T-cell (primary cell): ENCODE data around the gene ANKRD40. TPM values are rescaled to one million over a fixed set of nuclear protein-coding genes. Genes with fewer than 3 reads are reported as not detected.

Source experiments
- ATAC-seq, 4 experiments: fragments of 200-7000 bp in 3 of 4; fragments of 150-1000 bp in 1 of 4; cut with Tn5 transposase; replicated peaks in 1 of 4; 1 replicate in 3 of 4; 2 replicates in 1 of 4; pipeline ENCODE4 v1.10.0; 2021; ENCODE audit warnings: moderate library complexity in 3 of 4, mild to moderate bottlenecking in 2 of 4, moderate number of reproducible peaks in 1 of 4
- CTCF ChIA-PET, 2 donors: fragments of 300-600 bp; sonication (Branson Sonifier 250); formaldehyde crosslinking; loops; one replicate each; lab custom pipeline; 2022; ENCODE audit warnings: antibody characterized with exemption in 2 of 2; lab: Charles Lee
- POLR2A ChIA-PET, 2 donors: fragments of 300-600 bp; sonication (Branson Sonifier 250); formaldehyde crosslinking; loops; one replicate each; lab custom pipeline; 2022; ENCODE audit warnings: antibody characterized with exemption in 2 of 2; lab: Charles Lee
- DNase-seq, 35 experiments: peaks; one replicate each; pipeline versions ENCODE4 v3.0.0 to v3.0.0-alpha.2; 2013 to 2023
- H3K27ac ChIP-seq: one replicate; pipeline ENCODE4 v1.5.1; 2013; ENCODE audit warnings: low read length
- H3K27me3 ChIP-seq, 2 experiments: replicated peaks in 1 of 2; 1 replicate in 1 of 2; 2 replicates in 1 of 2; pipeline versions ENCODE4 v1.6.1 to v1.7.0; 2013; ENCODE audit warnings: low read length in 1 of 2, mixed read lengths in 1 of 2; ENCODE audit not compliant: control insufficient read depth in 2 of 2, insufficient read depth in 2 of 2; ENCODE audit errors: extremely low read depth in 1 of 2
- H3K36me3 ChIP-seq, 2 donors: 1 replicate in 1 of 2; 2 replicates in 1 of 2; pipeline versions ENCODE4 v1.6.1 to v1.7.0; 2013; ENCODE audit warnings: low read length in 1 of 2; ENCODE audit not compliant: control insufficient read depth in 2 of 2, insufficient read depth in 1 of 2; ENCODE audit errors: extremely low read depth in 1 of 2
- H3K4me1 ChIP-seq, 2 experiments: 1 replicate in 1 of 2; 2 replicates in 1 of 2; pipeline versions ENCODE4 v1.6.1 to v1.7.0; 2013; ENCODE audit warnings: low read length in 2 of 2, mixed read lengths in 1 of 2; ENCODE audit not compliant: insufficient read depth in 2 of 2, control insufficient read depth in 1 of 2; ENCODE audit errors: extremely low read depth in 1 of 2
- H3K4me3 ChIP-seq, 2 donors: 1 replicate in 1 of 2; 2 replicates in 1 of 2; pipeline versions ENCODE4 v1.5.1 to v1.7.0; 2013; ENCODE audit warnings: mild to moderate bottlenecking in 2 of 2, low read length in 1 of 2, moderate library complexity in 1 of 2; ENCODE audit not compliant: control insufficient read depth in 1 of 2; ENCODE audit errors: extremely low read depth in 1 of 2
- H3K9me3 ChIP-seq: 2 replicates; pipeline ENCODE4 v1.7.0; 2013
- H3K27ac Mint-ChIP-seq, 2 donors: one replicate each; pipeline ENCODE4 v1.8.0; 2020 to 2021; ENCODE audit warnings: mild to moderate bottlenecking in 2 of 2, mixed read lengths in 2 of 2
- H3K27me3 Mint-ChIP-seq, 2 donors: one replicate each; pipeline ENCODE4 v1.8.0; 2021 to 2022; ENCODE audit warnings: mixed read lengths in 2 of 2
- H3K36me3 Mint-ChIP-seq: one replicate; pipeline ENCODE4 v1.8.0; 2021; ENCODE audit warnings: mixed read lengths
- H3K4me1 Mint-ChIP-seq, 3 donors: one replicate each; pipeline ENCODE4 v1.8.0; 2020 to 2022; ENCODE audit warnings: mixed read lengths in 3 of 3, mild to moderate bottlenecking in 1 of 3
- H3K4me3 Mint-ChIP-seq, 3 donors: one replicate each; pipeline ENCODE4 v1.8.0; 2020 to 2022; ENCODE audit warnings: mild to moderate bottlenecking in 3 of 3, mixed read lengths in 3 of 3, moderate library complexity in 3 of 3
- H3K9me3 Mint-ChIP-seq, 3 donors: one replicate each; pipeline ENCODE4 v1.8.0; 2020 to 2022; ENCODE audit warnings: mixed read lengths in 3 of 3
- WGBS: methylation state at CpG from one replicate; pipeline ENCODE4 v1.1.5; 2013; ENCODE audit warnings: missing lambda C conversion rate; ENCODE audit not compliant: insufficient coverage; 5-methylcytosine and 5-hydroxymethylcytosine counted together
- total RNA-seq, 35 experiments: library from RNA in 6 of 35; stranded (reverse) in 6 of 35; fragments of 120-200 nt in 1 of 35; gene quantifications; one replicate each; pipeline versions ENCODE4 v1.2.1 to v1.2.4 and lab custom pipeline; 2013 to 2026

Gene ANKRD40
- total RNA-seq, 5 donors from 2014 or later (not counting 1 experiment from before 2014, with no cell fraction given) = 30.3 to 37.6 (median 34.5) TPM

DNA sequence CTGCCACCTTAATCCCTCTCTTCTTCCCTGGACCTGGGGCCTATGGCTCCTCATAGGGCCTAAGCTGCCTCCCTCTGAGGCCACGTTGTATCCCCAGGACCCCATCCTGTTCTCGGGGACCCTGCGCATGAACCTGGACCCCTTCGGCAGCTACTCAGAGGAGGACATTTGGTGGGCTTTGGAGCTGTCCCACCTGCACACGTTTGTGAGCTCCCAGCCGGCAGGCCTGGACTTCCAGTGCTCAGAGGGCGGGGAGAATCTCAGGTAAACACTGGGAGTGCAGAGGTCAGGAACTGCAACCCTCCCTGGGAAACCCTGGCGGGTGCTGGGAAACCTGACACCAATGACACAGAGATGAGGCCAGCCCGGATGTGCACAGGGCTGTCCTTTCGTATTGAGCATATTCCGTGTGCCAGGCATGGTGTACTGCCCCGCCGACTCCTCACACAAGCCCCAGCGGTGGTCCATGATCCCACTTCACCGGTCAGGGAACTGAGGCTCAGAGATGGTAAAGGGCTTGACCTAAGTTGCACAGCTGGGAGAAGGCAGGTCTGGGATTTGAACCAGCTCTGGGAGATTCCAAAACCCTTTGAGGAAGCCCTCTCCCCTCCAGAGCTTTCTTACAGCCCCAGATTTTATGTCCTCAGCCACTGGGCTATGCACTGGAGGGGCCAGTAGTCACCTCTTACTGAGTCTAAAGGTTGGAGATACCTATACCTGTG lies 22.9 kb downstream of the ANKRD40 start:
- Histone ChIP-seq H3K4me1 (no peaks in the 10 kb centered on the region), H3K4me3 (no peak overlapping the region), H3K27me3 (peaks cover 0 to 9% of the 10 kb centered on the region in 2 experiments), H3K9me3 (no peaks in the 10 kb centered on the region), H3K27ac (no peak overlapping the region), H3K36me3 (no peaks in the 10 kb centered on the region)
- Mint-ChIP-seq H3K36me3 (no peaks in the 10 kb centered on the region), H3K4me3 (no peak overlapping the region), H3K27ac (no peak overlapping the region), H3K9me3 (no peaks in the 10 kb centered on the region), H3K27me3 (peaks cover 14 to 19% of the 10 kb centered on the region in 2 donors), H3K4me1 (peaks cover 4 to 18% (median 5%) of the 10 kb centered on the region in 3 donors)
- ChIA-PET POLR2A (no interaction called here), CTCF (no interaction called here)
- no peak for DNase-seq
- 93% methylated on average over 13 of the region's 15 CpGs for WGBS
- no peak for ATAC-seq

DNA sequence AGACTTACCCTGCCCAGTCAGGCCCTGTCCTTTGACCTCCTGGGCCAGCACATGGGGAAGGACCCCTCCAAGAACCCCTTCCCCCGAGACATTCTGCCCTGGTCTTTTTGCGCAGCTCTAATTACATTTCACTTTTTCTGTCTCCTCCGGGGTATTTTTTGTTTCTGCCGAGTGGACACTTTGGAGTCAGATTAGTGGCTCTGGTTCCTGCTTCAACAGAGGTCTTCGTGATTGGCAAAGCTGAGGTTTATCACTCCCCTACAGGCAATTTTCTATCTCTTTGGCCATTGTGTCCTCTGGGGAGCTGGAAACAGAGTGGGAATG lies 23.5 kb downstream of the ANKRD40 start:
- H3K27ac Mint-ChIP-seq = no peak overlapping the region
- H3K9me3 ChIP-seq = no peaks in the 10 kb centered on the region
- no peak overlapping the region for H3K4me3 ChIP-seq
- DNase-seq (no peak), ATAC-seq (no peak)
- no peaks in the 10 kb centered on the region for H3K36me3 Mint-ChIP-seq
- POLR2A ChIA-PET = no interaction called here
- H3K4me3 Mint-ChIP-seq = no peak overlapping the region
- peaks cover 4 to 18% (median 5%) of the 10 kb centered on the region in 3 donors for H3K4me1 Mint-ChIP-seq
- CTCF ChIA-PET = no interaction called here
- H3K27ac ChIP-seq = no peak overlapping the region
- no peaks in the 10 kb centered on the region for H3K4me1 ChIP-seq
- WGBS = 100% methylated on average over 1 of the region's 5 CpGs
- peaks cover 0 to 13% of the 10 kb centered on the region in 2 experiments for H3K27me3 ChIP-seq
- no peaks in the 10 kb centered on the region for H3K36me3 ChIP-seq
- no peaks in the 10 kb centered on the region for H3K9me3 Mint-ChIP-seq
- peaks cover 18 to 24% of the 10 kb centered on the region in 2 donors for H3K27me3 Mint-ChIP-seq

DNA sequence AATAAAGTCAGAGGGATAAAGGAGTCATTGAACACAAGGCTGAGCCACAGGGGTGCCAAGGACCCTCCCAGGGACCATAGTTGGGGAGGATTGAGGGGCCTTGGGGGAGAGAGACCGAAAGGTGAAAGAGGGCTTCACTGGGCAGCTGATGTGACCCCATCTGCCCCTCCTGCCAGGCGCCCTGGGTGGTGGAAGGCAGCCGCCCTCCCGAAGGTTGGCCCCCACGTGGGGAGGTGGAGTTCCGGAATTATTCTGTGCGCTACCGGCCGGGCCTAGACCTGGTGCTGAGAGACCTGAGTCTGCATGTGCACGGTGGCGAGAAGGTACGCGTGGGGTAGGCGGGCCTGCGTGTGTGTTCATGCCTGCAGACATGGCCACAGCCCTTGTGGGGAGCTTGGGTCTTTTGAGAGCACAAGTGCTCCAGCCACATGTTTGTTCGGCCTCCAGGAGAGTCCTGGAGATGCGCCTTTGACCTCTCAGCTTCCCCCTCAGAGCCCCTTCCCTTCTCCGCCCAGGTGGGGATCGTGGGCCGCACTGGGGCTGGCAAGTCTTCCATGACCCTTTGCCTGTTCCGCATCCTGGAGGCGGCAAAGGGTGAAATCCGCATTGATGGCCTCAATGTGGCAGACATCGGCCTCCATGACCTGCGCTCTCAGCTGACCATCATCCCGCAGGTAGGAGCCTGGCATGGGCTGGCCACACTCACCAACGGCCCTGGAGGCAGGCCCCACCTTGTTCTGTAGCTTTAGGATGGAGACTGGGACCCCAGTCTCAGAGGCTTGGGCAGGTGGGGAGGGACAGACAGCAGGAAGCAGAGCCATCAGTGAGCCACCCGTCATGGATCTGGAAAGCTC lies 24.1 kb downstream of the ANKRD40 start:
- Mint-ChIP-seq H3K9me3 (no peaks in the 10 kb centered on the region), H3K27me3 (peaks cover 18 to 24% of the 10 kb centered on the region in 2 donors), H3K4me3 (no peak overlapping the region), H3K36me3 (no peaks in the 10 kb centered on the region), H3K4me1 (peaks cover 4 to 18% (median 5%) of the 10 kb centered on the region in 3 donors), H3K27ac (no peak overlapping the region)
- H3K4me3 ChIP-seq = no peak overlapping the region
- no peaks in the 10 kb centered on the region for H3K9me3 ChIP-seq
- WGBS = 86% methylated on average over 20 of the region's 28 CpGs
- ATAC-seq (no peak), DNase-seq (no peak)
- peaks cover 0 to 14% of the 10 kb centered on the region in 2 experiments for H3K27me3 ChIP-seq
- ChIA-PET POLR2A (no interaction called here), CTCF (no interaction called here)
- no peaks in the 10 kb centered on the region for H3K4me1 ChIP-seq
- H3K27ac ChIP-seq = no peak overlapping the region
- no peaks in the 10 kb centered on the region for H3K36me3 ChIP-seq

DNA sequence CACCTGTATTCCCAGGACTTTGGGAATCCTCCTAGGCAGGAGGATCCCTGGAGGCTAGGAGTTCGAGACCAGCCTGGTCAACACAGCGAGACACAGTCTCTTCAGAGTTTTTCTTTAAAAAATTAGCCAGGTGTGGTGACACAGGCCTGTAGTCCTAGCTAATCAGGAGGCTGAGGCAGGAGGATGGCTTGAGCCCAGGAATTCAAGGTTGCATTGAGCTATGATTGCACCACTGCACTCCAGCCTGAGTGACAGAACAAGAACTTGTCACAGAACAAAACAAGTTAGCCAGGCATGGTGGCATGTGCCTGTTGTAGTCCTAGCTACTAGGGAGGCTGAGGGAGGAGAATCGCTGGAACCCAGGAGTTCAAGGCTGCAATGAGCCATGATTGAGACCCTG lies 24.8 kb downstream of the ANKRD40 start:
- DNase-seq (no peak), ATAC-seq (no peak)
- Histone ChIP-seq H3K4me1 (no peaks in the 10 kb centered on the region), H3K4me3 (no peak overlapping the region), H3K36me3 (no peaks in the 10 kb centered on the region), H3K27ac (no peak overlapping the region), H3K27me3 (peaks cover 0 to 22% of the 10 kb centered on the region in 2 experiments), H3K9me3 (no peaks in the 10 kb centered on the region)
- Mint-ChIP-seq H3K27ac (no peak overlapping the region), H3K27me3 (peaks cover 18 to 24% of the 10 kb centered on the region in 2 donors), H3K4me3 (no peak overlapping the region), H3K9me3 (no peaks in the 10 kb centered on the region), H3K4me1 (peaks cover 4 to 18% (median 5%) of the 10 kb centered on the region in 3 donors), H3K36me3 (no peaks in the 10 kb centered on the region)
- POLR2A ChIA-PET = no interaction called here
- CTCF ChIA-PET = interaction anchor here in 1 of 2 donors (0.7 kb wide), 1 partner anchor 73 kb away, joined by 3 read pairs; no protein-coding TSS in a partner anchor
- 82% methylated on average over 3 of the region's 3 CpGs for WGBS

DNA sequence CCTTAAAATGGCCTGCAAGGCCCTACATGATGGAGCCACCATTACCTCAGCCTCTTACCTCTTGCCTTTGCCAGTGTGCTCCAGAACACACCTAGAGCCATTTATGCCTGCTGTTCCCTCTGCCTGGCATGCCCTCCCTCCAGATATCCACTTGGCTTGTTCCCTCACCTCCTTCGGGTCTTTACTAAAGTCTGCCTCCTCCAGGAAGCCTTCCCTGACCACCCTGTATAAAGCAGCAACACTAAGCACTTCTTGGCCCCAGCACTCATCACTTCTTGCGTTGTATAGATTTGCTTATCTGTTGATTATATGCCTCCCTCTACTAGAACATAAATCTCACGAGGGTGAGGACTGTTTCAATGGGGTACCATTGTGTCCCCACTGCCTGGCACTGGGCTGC lies 25.3 kb downstream of the ANKRD40 start:
- H3K4me3 Mint-ChIP-seq = no peak overlapping the region
- no peak for DNase-seq
- WGBS = no CpG with 5 or more reads among the region's 3 CpGs
- ChIA-PET CTCF (interaction anchor here in 1 of 2 donors (0.7 kb wide), 1 partner anchor 74 kb away, joined by 3 read pairs; no protein-coding TSS in a partner anchor), POLR2A (no interaction called here)
- peaks cover 0 to 23% of the 10 kb centered on the region in 2 experiments for H3K27me3 ChIP-seq
- no peak for ATAC-seq
- H3K27ac ChIP-seq = no peak overlapping the region
- no peak overlapping the region for H3K4me3 ChIP-seq
- no peaks in the 10 kb centered on the region for H3K36me3 ChIP-seq
- no peaks in the 10 kb centered on the region for H3K36me3 Mint-ChIP-seq
- H3K27ac Mint-ChIP-seq = no peak overlapping the region
- H3K9me3 ChIP-seq = no peaks in the 10 kb centered on the region
- no peaks in the 10 kb centered on the region for H3K9me3 Mint-ChIP-seq
- no peaks in the 10 kb centered on the region for H3K4me1 ChIP-seq
- peaks cover 18 to 24% of the 10 kb centered on the region in 2 donors for H3K27me3 Mint-ChIP-seq
- peaks cover 4 to 18% (median 5%) of the 10 kb centered on the region in 3 donors for H3K4me1 Mint-ChIP-seq
